ENCODE data around the gene DYNC1I1.

The DYNC1I1 gene

DNA sequence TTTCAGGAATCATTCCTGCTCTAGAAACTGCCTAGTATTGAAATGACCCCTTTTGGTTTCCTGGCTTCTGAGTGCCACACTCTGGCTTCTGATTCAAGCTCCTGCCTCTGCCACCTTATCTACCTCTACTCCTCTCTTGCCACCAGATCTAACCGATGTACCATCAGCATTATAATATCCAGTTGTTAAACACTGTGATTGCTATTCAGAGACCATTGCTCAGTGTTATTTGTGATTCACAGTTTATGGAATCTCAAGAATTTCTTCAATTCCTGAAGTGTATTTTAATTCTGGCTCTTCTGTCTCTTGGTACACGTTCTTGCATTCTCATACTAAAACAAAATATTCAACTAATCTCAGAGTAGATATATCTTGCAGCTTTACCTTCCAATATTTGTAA lies 88.7 kb downstream of the DYNC1I1 start:
- DNase-seq (ENCODE audit: low spot score) = no peak

DNA sequence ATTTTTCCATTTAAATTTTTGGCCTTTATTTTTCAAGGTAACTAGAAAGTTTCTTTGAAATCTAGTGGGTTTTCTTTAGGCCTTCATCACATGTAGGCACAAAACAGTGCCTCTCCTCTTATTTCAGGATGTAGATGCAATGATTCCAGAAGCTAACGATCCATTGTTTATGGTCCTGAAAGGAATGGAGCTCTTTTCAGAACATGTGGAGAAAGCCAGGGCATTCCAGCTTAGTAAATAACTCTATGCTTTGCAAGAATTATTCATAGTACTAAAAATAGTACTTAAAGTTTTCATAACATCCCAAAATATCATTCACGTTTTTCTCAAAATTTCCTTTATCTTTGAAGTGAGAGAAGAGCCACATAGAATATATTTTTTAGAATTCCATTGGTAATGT lies 91.3 kb downstream of the DYNC1I1 start:
- no peak for DNase-seq (ENCODE audit: low spot score)

DNA sequence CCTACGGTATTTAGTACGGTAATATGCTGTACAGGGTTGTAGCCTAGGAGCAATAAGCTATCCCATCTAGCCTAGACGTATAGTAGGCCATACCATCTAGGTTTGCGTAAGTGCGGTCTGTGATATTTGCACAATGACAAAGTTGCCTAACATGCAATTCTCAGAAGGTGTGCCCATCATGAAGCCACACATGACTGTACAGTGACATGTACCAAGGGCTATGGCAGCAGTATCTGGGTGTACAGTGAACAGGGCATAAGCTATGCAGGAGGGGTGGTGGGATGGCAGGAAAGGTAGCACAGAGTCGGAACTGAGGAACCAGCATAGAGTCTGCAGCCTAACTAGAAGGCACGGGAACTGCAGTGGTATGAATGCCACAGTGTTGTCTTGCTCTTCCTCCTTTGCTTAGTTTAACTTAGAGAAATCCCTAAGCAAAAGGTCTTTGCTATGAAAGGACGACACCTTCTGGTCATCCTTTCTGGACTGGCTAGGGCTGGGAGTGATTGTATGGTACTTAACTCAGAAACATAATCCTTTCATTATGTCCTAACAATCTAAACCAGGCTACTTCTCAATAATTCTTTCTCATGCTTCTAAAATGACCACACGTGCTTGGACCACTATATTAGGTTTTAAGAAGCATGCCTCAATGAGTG lies 93.5 kb downstream of the DYNC1I1 start:
- no peak for DNase-seq (ENCODE audit: low spot score)

DNA sequence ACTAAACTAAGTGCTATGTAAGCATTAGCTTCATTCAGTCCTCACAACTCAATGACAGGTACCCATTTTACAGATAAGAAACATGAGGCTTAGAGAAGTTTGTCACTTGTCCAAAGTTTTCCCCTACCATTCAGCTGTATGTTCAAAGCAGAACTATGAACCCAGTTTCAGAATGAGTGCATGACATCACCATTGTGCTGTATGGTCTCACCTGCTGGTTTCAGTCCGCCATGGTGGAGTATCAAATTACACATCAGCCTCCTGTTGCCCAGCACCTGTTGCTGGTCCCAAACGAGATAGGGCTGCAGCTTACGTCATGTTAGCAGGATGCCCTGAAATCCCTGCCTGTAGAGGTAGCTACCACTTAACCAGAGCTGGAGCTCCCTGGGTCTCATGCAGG lies 95.0 kb downstream of the DYNC1I1 start:
- DNase-seq (ENCODE audit: low spot score) = no peak

DNA sequence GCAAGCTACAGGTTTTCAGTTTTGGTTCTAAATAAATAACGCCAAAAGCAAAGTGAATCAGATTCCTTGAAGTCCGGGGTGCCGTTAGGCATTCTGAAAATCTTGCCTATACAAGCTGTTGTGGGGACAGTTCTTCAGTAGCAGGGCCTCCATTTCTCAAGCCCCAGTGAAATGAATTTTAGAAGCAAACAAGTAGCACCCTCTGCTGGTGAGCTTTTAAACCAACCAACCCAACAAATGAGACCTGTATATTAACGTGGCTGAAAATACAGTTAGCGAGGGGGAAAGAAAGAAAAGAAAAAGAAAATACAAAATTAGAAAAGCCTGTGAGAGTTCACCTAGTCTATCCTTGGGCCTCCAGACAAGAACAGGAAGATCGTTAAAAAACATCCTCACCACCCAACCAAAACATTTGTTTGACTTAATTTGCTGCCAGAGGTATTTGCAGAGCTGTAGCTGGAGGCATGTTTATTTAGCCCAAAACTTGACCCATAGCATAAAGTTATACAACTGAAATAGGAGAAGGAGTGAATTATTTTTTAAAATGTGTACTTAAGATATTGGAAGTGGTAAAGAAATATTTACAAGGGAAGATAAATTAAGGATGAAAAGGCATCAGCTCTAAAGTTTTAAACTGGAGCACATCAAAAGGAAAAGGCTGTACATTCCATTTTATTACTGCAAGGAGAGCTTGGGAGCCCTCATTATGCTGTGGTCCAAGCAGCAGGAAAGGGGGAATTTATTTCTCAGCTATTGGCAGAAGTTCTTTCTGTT lies 98.9 kb downstream of the DYNC1I1 start:
- DNase-seq (ENCODE audit: low spot score) = no peak

DNA sequence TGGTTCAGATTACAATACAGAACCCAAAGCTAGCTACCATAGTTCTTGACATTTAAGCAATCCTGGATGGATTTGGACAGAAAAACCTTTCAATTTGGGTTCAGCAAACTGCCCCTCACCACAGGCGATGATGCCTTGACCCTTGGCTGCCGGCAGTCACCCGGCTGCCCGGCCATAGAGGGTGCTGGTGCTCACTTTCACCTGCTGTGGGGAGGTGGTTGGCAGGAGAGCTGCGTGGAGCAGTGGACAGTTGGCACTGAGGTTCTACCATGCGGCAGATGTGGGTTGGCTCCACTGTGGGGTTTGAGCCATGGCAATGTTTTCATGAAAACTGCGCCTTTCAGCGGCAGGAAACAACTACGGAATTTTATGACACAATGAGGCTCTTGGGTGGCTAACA lies 99.5 kb downstream of the DYNC1I1 start:
- DNase-seq (ENCODE audit: low spot score) = no peak

DNA sequence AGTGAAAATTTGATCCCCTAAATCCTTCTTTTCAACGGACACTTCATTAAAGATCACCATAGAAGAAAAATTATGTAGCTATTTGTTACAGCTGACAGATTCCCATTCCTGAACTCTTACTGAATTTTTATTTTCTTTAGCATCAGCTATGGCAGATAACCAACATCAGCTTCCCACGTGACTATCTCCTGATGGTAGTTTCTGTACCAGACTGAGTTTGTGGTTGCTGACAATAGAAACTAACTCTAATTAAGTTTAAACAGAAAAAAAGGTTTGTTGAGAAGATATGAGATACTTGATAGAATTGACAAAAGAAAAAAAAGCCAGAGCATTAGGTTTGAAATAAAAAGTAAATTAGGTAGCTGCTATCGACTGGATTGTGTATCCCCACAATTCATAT lies 101.8 kb downstream of the DYNC1I1 start:
- DNase-seq (ENCODE audit: low spot score) = no peak

DNA sequence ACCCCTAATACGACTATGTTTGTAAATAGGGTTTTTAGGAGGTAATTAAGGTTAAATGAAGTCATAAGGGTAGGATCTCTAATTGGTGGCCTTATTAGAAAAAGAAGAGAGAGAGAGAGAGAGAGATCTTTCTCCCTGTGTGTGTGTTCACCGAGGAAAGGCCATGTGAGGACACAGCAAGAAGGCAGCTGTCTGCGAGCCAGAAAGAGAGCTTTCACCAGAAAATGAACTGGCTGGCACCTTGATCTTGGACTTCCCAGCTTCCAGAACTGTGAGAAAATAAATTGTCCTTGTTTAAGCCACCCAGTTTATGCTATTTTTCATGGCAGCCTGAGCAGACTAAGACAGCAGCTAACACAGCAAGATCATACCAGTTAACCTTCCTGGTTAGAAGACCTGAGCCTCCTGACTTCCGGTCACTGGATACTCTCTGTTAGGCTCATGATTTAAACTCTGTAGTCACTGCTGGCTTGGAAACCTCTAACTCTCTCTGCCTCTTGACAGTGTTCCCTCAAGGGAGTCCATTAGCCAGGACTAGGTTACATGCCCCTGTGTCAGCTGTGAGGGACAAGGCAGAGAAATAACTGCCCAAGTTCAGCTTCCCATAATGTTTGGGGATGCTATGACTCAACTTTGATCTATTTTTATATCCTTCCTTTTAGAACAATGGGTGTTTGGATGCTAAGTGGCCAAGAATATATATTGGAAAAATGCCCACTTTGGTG lies 102.3 kb downstream of the DYNC1I1 start:
- DNase-seq (ENCODE audit: low spot score) = no peak

DNA sequence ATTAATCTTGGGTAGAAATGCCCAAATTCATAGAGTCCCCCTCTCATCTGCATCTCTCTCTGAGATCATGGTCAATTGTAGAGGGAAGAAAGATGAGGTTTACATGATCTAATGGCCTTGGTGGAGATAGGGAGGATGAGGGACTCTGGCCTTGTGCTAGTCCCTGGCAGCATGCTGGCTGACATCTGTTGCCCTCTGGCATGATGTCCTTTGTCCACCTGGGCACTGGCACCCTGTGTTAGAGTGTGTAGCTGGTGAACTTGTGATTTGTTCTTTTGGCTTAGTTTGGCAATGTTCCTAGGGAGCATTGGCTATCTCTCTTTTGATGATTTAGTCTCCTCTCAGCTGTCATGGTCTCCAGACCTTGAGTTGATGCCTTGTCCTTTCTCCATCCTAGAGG lies 103.2 kb downstream of the DYNC1I1 start:
- no peak for DNase-seq (ENCODE audit: low spot score)

DNA sequence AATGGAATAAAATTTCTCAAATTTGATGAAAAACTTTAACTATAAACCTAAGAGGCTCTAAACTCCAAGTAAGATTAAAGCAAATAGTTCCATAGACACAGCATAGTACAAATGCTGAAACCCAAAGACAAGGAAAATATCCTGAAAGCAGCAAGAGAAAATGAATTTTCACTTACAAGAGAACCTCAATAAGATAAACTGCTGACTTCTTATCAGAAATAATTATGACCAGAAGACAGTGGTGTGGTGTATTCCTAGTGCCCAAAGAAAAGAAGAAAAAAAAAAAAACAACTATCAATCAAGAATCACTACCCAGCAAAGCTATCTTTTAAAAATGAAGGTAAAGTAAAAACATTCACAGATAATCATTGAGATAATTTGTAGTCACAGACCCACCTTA lies 106.3 kb downstream of the DYNC1I1 start:
- DNase-seq (ENCODE audit: low spot score) = no peak

DNA sequence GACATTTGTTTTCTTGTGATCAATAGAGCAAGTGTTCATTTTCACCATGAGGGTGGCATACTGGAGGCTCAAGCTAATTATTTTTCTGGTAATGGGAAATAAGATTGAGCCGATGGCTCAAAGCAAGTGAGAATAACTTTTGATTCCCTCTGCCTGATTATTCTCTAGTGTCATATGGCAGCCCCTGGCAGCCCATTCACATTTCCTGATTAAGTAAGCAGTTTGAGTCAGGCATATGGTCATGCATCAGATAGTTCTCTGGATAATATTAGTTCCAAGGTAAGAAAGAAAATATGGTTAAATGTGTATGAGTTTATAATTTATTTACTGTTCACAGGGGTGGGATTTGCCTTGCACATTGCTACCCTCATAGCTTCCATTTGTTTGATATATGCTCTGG lies 109.2 kb downstream of the DYNC1I1 start:
- no peak for DNase-seq (ENCODE audit: low spot score)

DNA sequence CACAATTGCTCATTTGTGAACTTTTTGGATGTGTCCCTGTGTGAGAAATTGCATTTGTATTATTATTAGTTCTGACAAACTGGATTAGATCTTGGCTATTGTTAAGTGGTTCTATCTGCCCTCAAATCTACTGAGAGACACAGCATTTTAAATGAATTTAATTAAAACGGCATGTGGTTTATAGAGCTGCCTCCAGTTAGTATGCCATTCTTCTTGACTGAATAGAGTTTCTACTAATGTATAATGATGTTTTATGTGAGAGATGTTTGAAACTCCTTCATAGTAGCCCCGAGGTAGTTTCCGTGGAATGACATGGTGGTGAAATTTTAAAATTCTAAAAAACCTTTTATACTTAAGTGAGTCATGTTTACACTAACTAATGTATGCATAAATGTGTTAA lies 110.9 kb downstream of the DYNC1I1 start:
- DNase-seq (ENCODE audit: low spot score) = no peak

DNA sequence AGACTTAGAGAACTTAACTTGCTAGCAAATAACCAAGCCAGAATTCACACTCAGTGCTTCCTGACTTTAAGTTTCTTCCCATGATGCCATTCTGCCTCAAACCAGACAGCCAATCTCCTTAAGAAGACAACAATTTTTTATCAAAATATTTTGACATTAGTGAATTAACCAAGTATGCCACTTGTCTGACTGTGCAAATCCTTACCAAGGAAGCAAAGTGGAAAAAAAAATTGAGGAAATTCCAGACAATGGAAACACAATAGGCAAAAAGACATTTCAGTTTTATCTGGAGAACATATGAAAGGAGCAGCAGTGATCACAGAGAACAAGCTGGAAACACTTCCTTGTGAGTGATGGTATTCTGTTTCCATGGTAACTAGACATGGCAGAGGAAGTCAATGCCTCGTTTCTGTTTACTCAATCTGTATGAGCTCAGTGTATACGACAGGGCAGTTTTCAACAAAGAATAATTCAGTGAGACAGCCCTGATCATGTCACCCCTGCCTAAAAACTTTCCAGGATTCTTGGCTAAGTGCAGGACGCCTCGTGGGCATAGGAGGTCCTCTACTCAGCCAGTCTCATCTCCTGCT lies 114.2 kb downstream of the DYNC1I1 start:
- no peak for DNase-seq (ENCODE audit: low spot score)

DNA sequence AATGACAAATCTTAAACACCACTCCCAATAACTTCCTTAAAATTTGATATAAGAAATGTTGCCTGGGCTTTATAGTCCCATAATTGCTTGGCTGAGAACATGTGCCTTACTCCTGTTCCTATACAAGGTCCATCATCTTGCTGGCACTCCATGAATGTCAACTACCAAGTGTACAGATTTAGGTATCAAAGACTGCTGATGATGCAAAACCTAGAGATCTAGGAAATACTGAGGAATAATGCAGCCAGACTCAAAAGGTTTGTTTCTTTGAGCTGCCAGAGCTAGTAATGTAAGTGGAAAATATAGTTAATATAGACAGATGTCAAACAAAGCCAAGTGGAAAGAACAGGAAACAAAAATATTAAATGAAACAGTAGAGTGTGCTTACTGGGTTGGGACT lies 121.1 kb downstream of the DYNC1I1 start:
- DNase-seq (ENCODE audit: low spot score) = no peak

DNA sequence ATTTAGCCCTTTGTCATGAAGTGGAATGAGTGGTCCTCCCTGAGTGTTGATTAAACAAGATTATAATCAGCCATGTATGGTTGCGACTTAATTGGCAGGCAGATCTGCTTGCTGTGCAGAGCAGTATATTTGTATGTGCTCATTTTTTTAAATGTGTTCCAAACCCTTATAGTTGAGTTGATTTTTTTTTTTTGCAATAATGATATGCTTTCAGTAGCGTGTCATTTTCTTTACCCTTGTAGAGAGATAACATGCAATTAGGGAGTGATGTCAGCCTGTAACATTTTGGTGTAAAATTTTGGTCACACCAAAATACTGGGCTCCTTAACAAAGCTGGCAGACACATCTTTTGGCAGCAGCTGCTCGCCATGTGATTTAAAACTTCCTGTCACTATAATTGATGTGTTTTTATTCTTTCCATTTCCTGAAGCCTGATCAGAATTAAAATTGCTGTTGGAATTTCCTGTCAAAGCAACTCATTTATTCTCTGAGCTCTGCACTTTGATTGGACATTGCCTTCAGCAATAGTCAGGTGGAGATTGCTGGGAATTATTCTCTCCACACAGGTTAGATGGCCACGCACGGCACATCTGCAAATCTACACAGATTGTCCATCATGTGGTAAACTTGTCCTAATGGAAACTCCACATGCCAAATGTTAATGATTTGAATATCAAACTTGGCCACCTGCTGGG lies 125.3 kb downstream of the DYNC1I1 start:
- no peak for DNase-seq (ENCODE audit: low spot score)

DNA sequence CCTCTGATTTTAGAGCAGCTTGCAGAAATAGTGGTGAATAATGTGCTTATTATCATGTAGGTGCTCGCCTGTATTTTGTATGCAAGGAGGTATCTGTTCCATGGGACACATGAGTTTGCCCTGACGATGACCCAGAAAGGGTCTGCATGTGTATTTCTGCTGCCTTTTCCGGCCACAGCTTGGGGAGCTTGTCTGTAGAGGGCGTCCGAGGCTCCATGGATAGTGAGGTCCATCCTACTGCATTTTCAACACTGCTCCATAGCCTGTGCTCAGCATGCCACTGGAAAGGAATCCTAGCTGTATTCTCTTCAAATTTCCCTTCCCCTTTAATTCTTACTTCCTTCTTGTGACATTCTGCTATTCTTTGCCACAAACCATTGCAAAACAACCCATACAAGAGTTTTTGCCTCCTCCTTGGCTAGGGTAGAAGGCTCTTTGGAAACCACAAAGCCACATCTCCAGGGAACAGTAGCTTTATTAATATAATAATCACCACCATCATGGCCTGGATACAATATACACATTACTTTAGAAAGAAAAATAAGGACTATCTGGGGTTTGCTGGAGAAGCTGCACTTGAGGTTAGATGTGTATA lies 127.7 kb downstream of the DYNC1I1 start:
- DNase-seq (ENCODE audit: low spot score) = no peak

DNA sequence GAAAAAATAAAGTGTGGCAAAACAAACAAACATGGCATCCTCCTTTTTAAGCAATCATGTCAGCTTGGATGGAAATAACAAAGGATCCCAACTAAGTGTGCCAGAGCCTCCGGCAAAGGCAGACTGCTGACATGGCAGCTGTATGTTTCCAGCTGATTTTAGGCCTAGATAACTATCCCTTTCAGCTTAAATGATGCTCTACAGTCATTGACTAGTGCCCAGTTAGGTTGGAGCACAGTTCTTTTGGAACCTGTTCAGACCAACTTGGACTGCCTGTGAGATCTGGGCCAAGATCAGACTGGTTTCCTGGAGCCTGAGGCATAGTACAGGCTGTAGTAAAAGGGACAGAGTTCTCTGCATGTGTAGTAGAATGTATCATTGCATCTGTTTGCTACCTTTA lies 128.7 kb downstream of the DYNC1I1 start:
- no peak for DNase-seq (ENCODE audit: low spot score)

DNA sequence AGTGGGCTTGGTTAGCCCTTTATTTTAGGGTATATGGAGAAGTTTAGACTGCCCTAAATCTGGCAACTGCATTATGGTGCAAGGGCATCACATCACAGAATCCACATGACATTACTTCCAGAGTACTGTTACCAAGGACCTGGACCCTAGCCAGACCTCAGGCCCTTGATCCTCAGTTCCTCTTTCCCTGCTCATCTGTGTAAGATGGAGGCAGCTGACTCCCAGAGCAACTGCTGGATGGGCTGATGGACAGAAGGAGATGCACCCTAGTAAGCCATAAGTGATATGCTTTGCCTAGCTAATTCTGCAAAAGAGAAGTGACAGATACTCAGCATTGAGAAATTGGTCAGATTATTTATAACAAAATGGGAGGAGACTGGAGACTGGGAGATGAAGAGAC lies 131.7 kb downstream of the DYNC1I1 start:
- DNase-seq (ENCODE audit: low spot score) = no peak

DNA sequence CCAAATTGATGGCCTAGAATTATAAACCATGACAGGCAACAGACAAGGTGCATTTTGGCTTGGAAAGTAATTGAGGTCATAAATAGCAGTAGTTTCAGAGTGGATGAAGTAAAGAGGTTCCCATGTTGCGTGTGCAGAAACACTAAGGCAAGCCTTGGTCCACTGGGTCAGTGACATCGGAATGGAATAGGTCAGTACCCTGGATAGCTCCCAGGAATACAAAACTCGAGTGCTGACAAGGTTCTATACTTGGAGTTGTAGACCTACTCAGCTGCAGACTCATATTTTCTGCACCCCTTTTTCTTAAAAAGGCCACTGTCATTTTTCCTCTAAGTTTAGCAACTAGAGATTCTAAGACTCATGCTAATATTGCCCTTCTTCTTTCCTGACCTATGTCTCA lies 132.8 kb downstream of the DYNC1I1 start:
- DNase-seq (ENCODE audit: low spot score) = no peak

DNA sequence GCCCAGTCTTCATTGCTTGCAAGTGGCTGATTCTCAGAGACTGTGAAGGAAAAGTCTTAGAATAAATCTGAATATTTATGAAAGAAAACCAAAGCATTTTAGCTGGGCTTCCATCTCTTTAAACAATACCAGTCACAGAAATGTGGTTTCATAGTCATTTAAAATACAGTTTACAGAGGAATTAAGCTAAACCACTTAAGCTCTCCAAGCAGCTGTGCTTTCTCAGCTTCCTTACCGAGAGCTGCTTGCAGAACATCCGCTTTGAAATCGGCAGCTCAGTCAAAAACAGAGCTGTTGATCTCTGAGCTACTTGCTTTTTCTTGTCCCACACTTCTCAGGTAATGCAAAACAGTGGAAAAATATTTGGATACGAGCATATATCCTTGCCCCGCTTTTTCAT lies 134.5 kb downstream of the DYNC1I1 start:
- no peak for DNase-seq (ENCODE audit: low spot score)

DNA sequence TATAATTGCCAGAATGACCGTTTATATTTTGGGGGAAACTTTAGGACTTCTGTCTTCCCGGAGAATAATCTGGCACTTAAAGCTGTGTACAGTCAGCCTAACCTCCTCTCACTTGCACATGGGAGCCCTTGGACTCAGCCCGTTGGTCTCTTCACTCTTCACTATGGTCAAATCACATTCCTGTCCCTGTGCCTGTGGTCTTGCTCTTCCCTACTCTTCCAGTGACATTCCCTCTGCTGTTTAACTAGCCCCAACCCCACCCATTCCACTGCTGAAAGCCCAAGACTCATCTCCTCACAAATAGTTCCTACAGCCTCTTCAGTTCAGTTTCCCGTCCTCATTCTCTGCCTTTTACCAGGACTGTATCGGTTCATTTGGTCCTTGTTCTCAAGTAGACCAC lies 135.0 kb downstream of the DYNC1I1 start:
- no peak for DNase-seq (ENCODE audit: low spot score)

DNA sequence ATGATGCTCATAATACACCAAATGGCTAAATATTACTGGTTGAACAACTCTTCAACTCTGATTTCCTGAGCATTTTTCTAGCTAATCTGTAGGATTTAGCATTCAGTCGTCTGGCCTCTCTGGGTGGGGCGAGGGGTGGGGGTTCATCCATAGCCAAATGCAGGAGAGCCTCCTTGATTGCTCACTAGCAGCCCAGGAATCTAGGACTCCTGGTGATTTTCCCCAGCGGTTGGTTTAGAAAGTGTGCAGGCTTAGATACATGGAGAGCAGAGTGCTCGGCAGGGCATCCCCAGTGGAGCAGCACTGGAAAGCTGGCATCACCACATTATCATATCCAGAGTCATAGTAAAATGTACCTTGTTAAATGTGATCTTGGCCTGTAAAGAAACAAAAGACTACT lies 136.1 kb downstream of the DYNC1I1 start:
- no peak for DNase-seq (ENCODE audit: low spot score)

Data from left forelimb (tissue), 1 donor.